HUES48 (cell line): ENCODE data around the gene TRIM37.
"Not testable (repeated sequence)": the region's sequence is repeated elsewhere in the genome, so short reads cannot be mapped to it uniquely, and the experiment has no call there.

ENCODE experiments used
- H3K27ac ChIP-seq: one replicate; pipeline ENCODE4 v1.7.0; 2013; ENCODE audit warnings: low read depth, low read length, inconsistent platforms
- H3K27me3 ChIP-seq: 2 replicates; pipeline ENCODE4 v1.6.1; 2013; ENCODE audit warnings: mild to moderate bottlenecking, low read length; ENCODE audit not compliant: control insufficient read depth, insufficient read depth
- H3K36me3 ChIP-seq: 2 replicates; pipeline ENCODE4 v1.6.1; 2013; ENCODE audit warnings: low read length; ENCODE audit not compliant: control insufficient read depth, insufficient read depth
- H3K4me1 ChIP-seq: 2 replicates; pipeline ENCODE4 v1.6.1; 2013; ENCODE audit warnings: mild to moderate bottlenecking, low read length; ENCODE audit not compliant: control insufficient read depth, insufficient read depth
- H3K4me3 ChIP-seq: 2 replicates; pipeline ENCODE4 v1.5.1; 2013; ENCODE audit warnings: mild to moderate bottlenecking, low read depth, low read length
- H3K9ac ChIP-seq: 2 replicates; pipeline ENCODE4 v1.6.1; 2013; ENCODE audit warnings: mild to moderate bottlenecking, low read depth, low read length, moderate library complexity
- H3K9me3 ChIP-seq: 2 replicates; pipeline ENCODE4 v1.6.1; 2013; ENCODE audit warnings: low read length; ENCODE audit not compliant: control insufficient read depth, insufficient read depth

Gene TRIM37

GRCh38 chr17:59108400-59109102 is 1.9 kb upstream of the TRIM37 start:
- no peak overlapping the region for H3K4me3 ChIP-seq
- no peaks in the 10 kb centered on the region for H3K27me3 ChIP-seq
- peaks cover 31% of the 10 kb centered on the region for H3K36me3 ChIP-seq
- no peak overlapping the region for H3K9ac ChIP-seq
- no peaks in the 10 kb centered on the region for H3K9me3 ChIP-seq
- H3K4me1 ChIP-seq = no peaks in the 10 kb centered on the region
- no peak overlapping the region for H3K27ac ChIP-seq

GRCh38 chr17:59107306-59107670 is 608 bp upstream of the TRIM37 start:
- Histone ChIP-seq H3K9me3 (no peaks in the 10 kb centered on the region), H3K27me3 (no peaks in the 10 kb centered on the region), H3K27ac (peak overlapping the region; percentile 96), H3K4me1 (no peaks in the 10 kb centered on the region), H3K36me3 (peaks cover 35% of the 10 kb centered on the region), H3K4me3 (peak overlapping the region; percentile 96), H3K9ac (peak overlapping the region; percentile 85)

- Histone ChIP-seq H3K9ac (peak overlapping the region; percentile 76), H3K4me1 (no peaks in the 10 kb centered on the region), H3K4me3 (peak overlapping the region; percentile 96), H3K27me3 (no peaks in the 10 kb centered on the region), H3K36me3 (peaks cover 30% of the 10 kb centered on the region), H3K27ac (peak overlapping the region; percentile 96), H3K9me3 (no peaks in the 10 kb centered on the region)
Observed at GRCh38 chr17:59105852-59106462, 723 bp downstream of the TRIM37 start.

GRCh38 chr17:59101178-59101577 is 5.5 kb downstream of the TRIM37 start:
- H3K36me3 ChIP-seq = peaks cover 48% of the 10 kb centered on the region
- H3K9me3 ChIP-seq = no peaks in the 10 kb centered on the region
- no peaks in the 10 kb centered on the region for H3K27me3 ChIP-seq
- H3K4me3 ChIP-seq = no peak overlapping the region
- H3K27ac ChIP-seq = no peak overlapping the region
- H3K9ac ChIP-seq = no peak overlapping the region
- no peaks in the 10 kb centered on the region for H3K4me1 ChIP-seq

- no peaks in the 10 kb centered on the region for H3K27me3 ChIP-seq
- no peak overlapping the region for H3K9ac ChIP-seq
- H3K27ac ChIP-seq = no peak overlapping the region
- no peaks in the 10 kb centered on the region for H3K4me1 ChIP-seq
- H3K36me3 ChIP-seq = peaks cover 51% of the 10 kb centered on the region
- no peak overlapping the region for H3K4me3 ChIP-seq
- no peaks in the 10 kb centered on the region for H3K9me3 ChIP-seq
Observed at GRCh38 chr17:59097876-59098275, 8.8 kb downstream of the TRIM37 start.

GRCh38 chr17:59094861-59095530 is 11.7 kb downstream of the TRIM37 start:
- H3K9ac ChIP-seq = no peak overlapping the region
- H3K36me3 ChIP-seq = peaks cover 39% of the 10 kb centered on the region
- no peaks in the 10 kb centered on the region for H3K9me3 ChIP-seq
- no peak overlapping the region for H3K4me3 ChIP-seq
- H3K4me1 ChIP-seq = no peaks in the 10 kb centered on the region
- no peaks in the 10 kb centered on the region for H3K27me3 ChIP-seq
- H3K27ac ChIP-seq = no peak overlapping the region

GRCh38 chr17:59093702-59094231 is 12.9 kb downstream of the TRIM37 start:
- Histone ChIP-seq H3K4me1 (no peaks in the 10 kb centered on the region), H3K4me3 (no peak overlapping the region), H3K9me3 (no peaks in the 10 kb centered on the region), H3K36me3 (peaks cover 39% of the 10 kb centered on the region), H3K9ac (no peak overlapping the region), H3K27ac (no peak overlapping the region), H3K27me3 (no peaks in the 10 kb centered on the region)

GRCh38 chr17:59093145-59093701 is 13.5 kb downstream of the TRIM37 start:
- Histone ChIP-seq H3K9me3 (no peaks in the 10 kb centered on the region), H3K4me1 (no peaks in the 10 kb centered on the region), H3K27ac (no peak overlapping the region), H3K9ac (no peak overlapping the region), H3K4me3 (no peak overlapping the region), H3K36me3 (peaks cover 41% of the 10 kb centered on the region), H3K27me3 (no peaks in the 10 kb centered on the region)

GRCh38 chr17:59090593-59090992 is 16.1 kb downstream of the TRIM37 start:
- H3K36me3 ChIP-seq = peaks cover 58% of the 10 kb centered on the region
- not testable (repeated sequence) for H3K4me3 ChIP-seq, H3K9ac ChIP-seq, H3K4me1 ChIP-seq, H3K27me3 ChIP-seq, H3K9me3 ChIP-seq, H3K27ac ChIP-seq

- no peak overlapping the region for H3K27ac ChIP-seq
- no peak overlapping the region for H3K9ac ChIP-seq
- no peaks in the 10 kb centered on the region for H3K9me3 ChIP-seq
- peaks cover 75% of the 10 kb centered on the region for H3K36me3 ChIP-seq
- H3K4me3 ChIP-seq = no peak overlapping the region
- H3K4me1 ChIP-seq = no peaks in the 10 kb centered on the region
- no peaks in the 10 kb centered on the region for H3K27me3 ChIP-seq
Observed at GRCh38 chr17:59084154-59084553, 22.5 kb downstream of the TRIM37 start.

- Histone ChIP-seq H3K9me3 (no peaks in the 10 kb centered on the region), H3K27ac (no peak overlapping the region), H3K36me3 (peaks cover 79% of the 10 kb centered on the region), H3K27me3 (no peaks in the 10 kb centered on the region), H3K4me3 (no peak overlapping the region), H3K4me1 (no peaks in the 10 kb centered on the region), H3K9ac (no peak overlapping the region)
Observed at GRCh38 chr17:59074494-59074893, 32.2 kb downstream of the TRIM37 start.
